H9 (cell line): ENCODE measurements around the gene NRG3. TPM values are rescaled to one million over a fixed set of nuclear protein-coding genes. Genes with fewer than 3 reads are reported as not detected.

Source experiments
- DNase-seq: peaks from one replicate; pipeline ENCODE4 v3.0.0-alpha.2; 2017
- H2AFZ ChIP-seq: one replicate; pipeline ENCODE4 v1.6.1; 2013; ENCODE audit warnings: mild to moderate bottlenecking, low read length, control low read depth, moderate library complexity
- H2AK5ac ChIP-seq: 2 replicates; pipeline ENCODE4 v1.6.1; 2013; ENCODE audit warnings: low read length, control low read depth, mixed read lengths; ENCODE audit not compliant: insufficient read length
- H2BK120ac ChIP-seq: one replicate; pipeline ENCODE4 v1.6.1; 2013; ENCODE audit warnings: low read depth, mild to moderate bottlenecking, low read length, control low read depth, inconsistent platforms; ENCODE audit not compliant: poor library complexity, severe bottlenecking
- H2BK12ac ChIP-seq: 2 replicates; pipeline ENCODE4 v1.6.1; 2013; ENCODE audit warnings: low read length, control low read depth, mixed read lengths, low read depth; ENCODE audit not compliant: insufficient read length
- H2BK15ac ChIP-seq: 2 replicates; pipeline ENCODE4 v1.6.1; 2013; ENCODE audit warnings: low read depth, low read length, control low read depth
- H2BK20ac ChIP-seq: one replicate; pipeline ENCODE4 v1.6.1; 2013; ENCODE audit warnings: low read depth, mild to moderate bottlenecking, low read length, control low read depth, inconsistent platforms; ENCODE audit not compliant: poor library complexity, severe bottlenecking
- H2BK5ac ChIP-seq: 2 replicates; pipeline ENCODE4 v1.6.1; 2013; ENCODE audit warnings: low read length, control low read depth, mixed read lengths; ENCODE audit not compliant: insufficient read length
- H3K14ac ChIP-seq: 2 replicates; pipeline ENCODE4 v1.6.1; 2013; ENCODE audit warnings: low read length, control low read depth; ENCODE audit not compliant: insufficient read depth
- H3K18ac ChIP-seq: 2 replicates; pipeline ENCODE4 v1.6.1; 2013; ENCODE audit warnings: low read depth, mild to moderate bottlenecking, mixed read lengths, low read length, control low read depth; ENCODE audit not compliant: insufficient read length
- H3K23ac ChIP-seq: 2 replicates; pipeline ENCODE4 v1.6.1; 2013; ENCODE audit warnings: low read length, control low read depth, mixed read lengths, low read depth; ENCODE audit not compliant: insufficient read length
- H3K23me2 ChIP-seq: 2 replicates; pipeline ENCODE4 v1.6.1; 2013; ENCODE audit warnings: low read depth, mild to moderate bottlenecking, mixed read lengths, low read length, control low read depth; ENCODE audit not compliant: insufficient read length, poor library complexity, severe bottlenecking
- H3K27ac ChIP-seq: 2 replicates; pipeline ENCODE4 v1.5.1; 2013; ENCODE audit warnings: low read length, control low read depth, mixed read lengths, low read depth; ENCODE audit not compliant: insufficient read length
- H3K27me3 ChIP-seq: 2 replicates; pipeline ENCODE4 v1.6.1; 2013; ENCODE audit warnings: low read length, control low read depth, inconsistent platforms; ENCODE audit not compliant: insufficient read depth
- H3K4ac ChIP-seq: 2 replicates; pipeline ENCODE4 v1.6.1; 2013; ENCODE audit warnings: low read depth, mild to moderate bottlenecking, control low read depth, inconsistent platforms, low read length, moderate library complexity
- H3K4me1 ChIP-seq: 2 replicates; pipeline ENCODE4 v1.6.1; 2013; ENCODE audit warnings: low read length, control low read depth, inconsistent platforms; ENCODE audit not compliant: insufficient read depth
- H3K4me2 ChIP-seq: 2 replicates; pipeline ENCODE4 v1.6.1; 2013; ENCODE audit warnings: low read length, control low read depth, mixed read lengths; ENCODE audit not compliant: insufficient read length, insufficient read depth
- H3K56ac ChIP-seq: 2 replicates; pipeline ENCODE4 v1.6.1; 2013; ENCODE audit warnings: low read depth, mild to moderate bottlenecking, mixed read lengths, low read length, control low read depth; ENCODE audit not compliant: insufficient read length
- H3K79me1 ChIP-seq: 2 replicates; pipeline ENCODE4 v1.6.1; 2013; ENCODE audit warnings: low read depth, mild to moderate bottlenecking, moderate library complexity, low read length, control low read depth, inconsistent platforms; ENCODE audit not compliant: insufficient read depth, poor library complexity, severe bottlenecking
- H3K79me2 ChIP-seq: 2 replicates; pipeline ENCODE4 v1.6.1; 2013; ENCODE audit warnings: low read length, control low read depth, inconsistent platforms; ENCODE audit not compliant: insufficient read depth
- H3K9ac ChIP-seq: 2 replicates; pipeline ENCODE4 v1.6.1; 2013; ENCODE audit warnings: low read length, control low read depth, mixed read lengths; ENCODE audit not compliant: insufficient read length; ENCODE audit errors: extremely low read depth
- H3K9me3 ChIP-seq: one replicate; pipeline ENCODE4 v1.6.1; 2013; ENCODE audit warnings: low read depth, low read length, inconsistent platforms; ENCODE audit not compliant: control insufficient read depth
- H3T11ph ChIP-seq: one replicate; pipeline ENCODE4 v1.6.1; 2013; ENCODE audit warnings: mild to moderate bottlenecking, low read length, control low read depth, inconsistent platforms
- H4K20me1 ChIP-seq: one replicate; pipeline ENCODE4 v1.6.1; 2013; ENCODE audit not compliant: control insufficient read depth, insufficient read length, insufficient read depth
- H4K5ac ChIP-seq: 2 replicates; pipeline ENCODE4 v1.6.1; 2013; ENCODE audit warnings: low read depth, mild to moderate bottlenecking, mixed read lengths, low read length, control low read depth; ENCODE audit not compliant: insufficient read length
- H4K8ac ChIP-seq: replicated peaks from 2 replicates; pipeline ENCODE4 v1.6.1; 2013; ENCODE audit warnings: low read length, control low read depth, mixed read lengths, low read depth; ENCODE audit not compliant: insufficient read length
- H4K91ac ChIP-seq: 2 replicates; pipeline ENCODE4 v1.6.1; 2013; ENCODE audit warnings: low read depth, mild to moderate bottlenecking, moderate library complexity, mixed read lengths, low read length, control low read depth; ENCODE audit not compliant: insufficient read length
- H3K27ac Mint-ChIP-seq, 3 experiments: 2 replicates in 2 of 3; 3 replicates in 1 of 3; pipeline ENCODE4 v1.8.0; 2020 to 2021; ENCODE audit warnings: mixed read lengths in 3 of 3, mild to moderate bottlenecking in 1 of 3, moderate library complexity in 1 of 3
- H3K27me3 Mint-ChIP-seq: 2 replicates; pipeline ENCODE4 v1.8.0; 2021; ENCODE audit warnings: low read depth, mild to moderate bottlenecking, moderate library complexity, mixed read lengths
- H3K36me3 Mint-ChIP-seq, 3 experiments: 2 replicates in 2 of 3; 3 replicates in 1 of 3; pipeline ENCODE4 v1.8.0; 2020 to 2021; ENCODE audit warnings: low read depth in 3 of 3, mixed read lengths in 3 of 3; ENCODE audit not compliant: insufficient read depth in 1 of 3
- H3K4me1 Mint-ChIP-seq, 2 experiments: 2 replicates each; pipeline ENCODE4 v1.8.0; 2020; ENCODE audit warnings: mixed read lengths in 2 of 2
- H3K4me3 Mint-ChIP-seq, 2 experiments: 2 replicates in 1 of 2; 3 replicates in 1 of 2; pipeline ENCODE4 v1.8.0; 2020 to 2021; ENCODE audit warnings: mild to moderate bottlenecking in 2 of 2, mixed read lengths in 2 of 2, moderate library complexity in 1 of 2
- H3K9me3 Mint-ChIP-seq, 2 experiments: 2 replicates in 1 of 2; 3 replicates in 1 of 2; pipeline ENCODE4 v1.8.0; 2020; ENCODE audit warnings: mild to moderate bottlenecking in 2 of 2, mixed read lengths in 2 of 2, moderate library complexity in 1 of 2
- WGBS: extraction: QIAGEN DNeasy Blood & Tissue Kit; methylation state at CpG from one replicate; pipeline ENCODE4 v1.1.7; 2013; ENCODE audit warnings: missing lambda C conversion rate, low lambda C conversion rate, mixed read lengths; ENCODE audit not compliant: insufficient read length; ENCODE audit errors: extremely low coverage; 5-methylcytosine and 5-hydroxymethylcytosine counted together
- total RNA-seq: library from RNA; stranded (reverse); gene quantifications from 2 replicates; pipeline ENCODE4 v1.2.1, GENCODE V29; 2021
- TF ChIP-seq, protein P1 (sequence below): fragments of 200-600 bp; sonication (generic); conservative IDR thresholded peaks from 3 replicates; pipeline ENCODE4 v1.8.0; 2021; ENCODE audit warnings: antibody characterized with exemption, mild to moderate bottlenecking

NRG3 gene
- total RNA-seq, 1 experiment from 2014 or later = 1.6 TPM

GRCh38 chr10:82128527-82128926, 253.5 kb downstream of the NRG3 start:
- DNase-seq = no peak
- Mint-ChIP-seq H3K36me3 (no peaks in the 10 kb centered on the region), H3K4me1 (no peaks in the 10 kb centered on the region), H3K9me3 (no peaks in the 10 kb centered on the region; a peak in 1 of 5 replicates), H3K4me3 (no peak overlapping the region), H3K27ac (no peak overlapping the region), H3K27me3 (no peaks in the 10 kb centered on the region; the same call in 1 of the 2 replicates)
- H4K91ac ChIP-seq = no peak overlapping the region
- no peaks in the 10 kb centered on the region for H4K20me1 ChIP-seq
- H3K23ac ChIP-seq = no peak overlapping the region
- no peak overlapping the region for H2BK12ac ChIP-seq
- no CpG with 5 or more reads among the region's 2 CpGs for WGBS
- H3K18ac ChIP-seq = no peak overlapping the region
- no peak overlapping the region for H2BK15ac ChIP-seq
- no peaks in the 10 kb centered on the region for H3K79me1 ChIP-seq
- TF ChIP-seq, protein P1, sequence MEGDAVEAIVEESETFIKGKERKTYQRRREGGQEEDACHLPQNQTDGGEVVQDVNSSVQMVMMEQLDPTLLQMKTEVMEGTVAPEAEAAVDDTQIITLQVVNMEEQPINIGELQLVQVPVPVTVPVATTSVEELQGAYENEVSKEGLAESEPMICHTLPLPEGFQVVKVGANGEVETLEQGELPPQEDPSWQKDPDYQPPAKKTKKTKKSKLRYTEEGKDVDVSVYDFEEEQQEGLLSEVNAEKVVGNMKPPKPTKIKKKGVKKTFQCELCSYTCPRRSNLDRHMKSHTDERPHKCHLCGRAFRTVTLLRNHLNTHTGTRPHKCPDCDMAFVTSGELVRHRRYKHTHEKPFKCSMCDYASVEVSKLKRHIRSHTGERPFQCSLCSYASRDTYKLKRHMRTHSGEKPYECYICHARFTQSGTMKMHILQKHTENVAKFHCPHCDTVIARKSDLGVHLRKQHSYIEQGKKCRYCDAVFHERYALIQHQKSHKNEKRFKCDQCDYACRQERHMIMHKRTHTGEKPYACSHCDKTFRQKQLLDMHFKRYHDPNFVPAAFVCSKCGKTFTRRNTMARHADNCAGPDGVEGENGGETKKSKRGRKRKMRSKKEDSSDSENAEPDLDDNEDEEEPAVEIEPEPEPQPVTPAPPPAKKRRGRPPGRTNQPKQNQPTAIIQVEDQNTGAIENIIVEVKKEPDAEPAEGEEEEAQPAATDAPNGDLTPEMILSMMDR = no peak
- H3K56ac ChIP-seq = no peak overlapping the region
- no peaks in the 10 kb centered on the region for H3K27me3 ChIP-seq
- H3K27ac ChIP-seq = no peak overlapping the region
- H3K9me3 ChIP-seq = no peaks in the 10 kb centered on the region
- H2BK20ac ChIP-seq = no peak overlapping the region
- no peak overlapping the region for H3K9ac ChIP-seq
- no peak overlapping the region for H3T11ph ChIP-seq
- H4K8ac ChIP-seq = no peak overlapping the region
- no peak overlapping the region for H2AK5ac ChIP-seq
- H3K79me2 ChIP-seq = no peaks in the 10 kb centered on the region
- H3K4me1 ChIP-seq = no peaks in the 10 kb centered on the region
- no peak overlapping the region for H2BK5ac ChIP-seq
- no peak overlapping the region for H2AFZ ChIP-seq
- no peak overlapping the region for H3K4ac ChIP-seq
- no peak overlapping the region for H3K4me2 ChIP-seq
- H2BK120ac ChIP-seq = no peak overlapping the region
- H3K23me2 ChIP-seq = no peaks in the 10 kb centered on the region
- H3K14ac ChIP-seq = no peak overlapping the region
- H4K5ac ChIP-seq = no peak overlapping the region
